Activated CD8-positive, alpha-beta memory T cell treated with anti-CD3 and anti-CD28 coated beads, Interleukin-2, amount 50 U/mL, for 1 hour (primary cell): Measurements from ENCODE around the gene EPN1.

Source experiments
- DNase-seq: peaks from one replicate; pipeline ENCODE4 v3.0.0-alpha.2; 2020; ENCODE audit errors: extremely low read depth

The EPN1 gene

DNA sequence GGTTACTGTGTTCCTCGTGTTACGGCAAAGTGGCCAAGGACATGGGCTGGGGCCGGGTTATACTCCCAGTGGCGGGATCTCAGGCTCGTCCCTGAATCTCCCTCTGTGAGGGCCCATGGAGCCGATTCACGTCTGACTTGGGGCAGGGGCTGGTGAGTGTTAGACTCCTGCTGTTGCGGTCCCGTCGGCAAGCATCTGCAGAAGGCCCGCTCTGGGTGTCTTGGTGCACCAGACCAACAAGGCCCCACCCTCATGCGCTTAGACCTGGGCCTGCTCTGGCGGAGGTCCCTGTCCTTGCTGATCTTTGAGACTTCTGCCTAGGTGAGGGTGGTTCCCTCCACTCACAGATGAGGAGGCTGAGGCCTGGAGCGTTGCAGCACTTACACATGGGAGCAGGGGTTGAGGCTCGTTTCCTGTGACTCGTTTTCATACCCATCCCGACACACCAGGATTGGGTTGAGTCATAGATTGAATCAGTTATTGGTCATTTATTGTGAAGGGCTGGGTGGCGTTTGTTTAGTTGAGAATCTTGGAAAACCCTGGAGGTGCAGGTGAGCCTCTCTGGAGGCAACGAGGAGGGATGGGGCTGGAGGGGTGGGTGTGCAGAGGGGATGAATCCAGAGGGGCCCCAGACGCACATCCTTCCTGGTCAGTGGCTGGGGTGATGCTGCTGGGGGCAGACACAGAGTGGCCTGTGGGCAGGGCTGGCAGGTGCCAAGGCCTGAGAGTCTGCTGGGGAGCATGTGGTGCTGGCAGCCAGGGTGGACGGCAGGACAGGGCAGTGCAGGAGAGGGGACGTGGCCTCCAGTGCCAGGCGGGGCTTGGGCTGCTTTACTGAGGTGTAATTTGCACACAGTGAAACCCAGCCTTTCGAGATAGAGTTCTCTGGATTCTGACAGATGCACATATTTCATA lies 4.6 kb downstream of the EPN1 start:
- DNase-seq = no peak

DNA sequence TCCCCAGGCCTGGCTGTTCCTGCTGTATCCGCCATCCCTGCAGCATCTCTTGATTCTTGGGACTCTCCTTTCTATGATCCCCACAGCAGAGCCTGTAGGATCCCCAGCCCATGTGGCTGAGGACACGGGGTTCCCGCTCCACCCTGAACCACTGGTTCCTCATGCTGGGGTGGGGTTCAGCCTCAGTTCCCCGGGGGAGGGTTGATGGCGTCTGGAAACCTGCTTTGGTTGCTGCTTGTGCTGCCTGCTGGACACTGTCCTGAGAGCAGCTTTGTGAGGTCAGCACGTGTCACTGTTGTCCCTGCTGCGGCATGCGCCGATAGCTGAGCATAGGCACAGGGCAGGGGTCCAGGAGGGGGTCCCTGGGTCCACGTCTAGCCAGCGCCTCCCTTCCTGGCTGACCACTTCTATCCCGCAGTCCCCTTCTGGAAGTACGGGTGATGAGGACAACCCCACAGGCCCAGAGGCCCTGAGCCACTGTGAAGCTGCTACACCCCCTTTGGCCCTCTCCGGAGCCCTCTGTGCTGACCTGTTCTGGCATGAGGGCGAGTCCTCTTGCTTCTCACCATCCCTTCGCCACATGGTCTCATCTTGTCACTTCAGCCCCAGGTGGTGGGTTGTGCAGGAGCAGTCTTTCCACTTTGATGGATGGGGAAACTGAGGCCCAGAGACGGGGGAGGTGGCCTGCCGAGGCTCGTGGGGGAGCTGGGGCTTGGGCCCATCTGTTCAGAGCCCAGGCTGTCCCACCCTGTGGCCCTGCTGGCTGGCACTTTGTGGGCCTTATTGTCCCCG lies 5.5 kb downstream of the EPN1 start:
- no peak for DNase-seq

- no peak for DNase-seq
Observed at GRCh38 chr19:55681131-55682092, 6.4 kb downstream of the EPN1 start.

GRCh38 chr19:55683449-55684261 lies 8.6 kb downstream of the EPN1 start:
- no peak for DNase-seq

DNA sequence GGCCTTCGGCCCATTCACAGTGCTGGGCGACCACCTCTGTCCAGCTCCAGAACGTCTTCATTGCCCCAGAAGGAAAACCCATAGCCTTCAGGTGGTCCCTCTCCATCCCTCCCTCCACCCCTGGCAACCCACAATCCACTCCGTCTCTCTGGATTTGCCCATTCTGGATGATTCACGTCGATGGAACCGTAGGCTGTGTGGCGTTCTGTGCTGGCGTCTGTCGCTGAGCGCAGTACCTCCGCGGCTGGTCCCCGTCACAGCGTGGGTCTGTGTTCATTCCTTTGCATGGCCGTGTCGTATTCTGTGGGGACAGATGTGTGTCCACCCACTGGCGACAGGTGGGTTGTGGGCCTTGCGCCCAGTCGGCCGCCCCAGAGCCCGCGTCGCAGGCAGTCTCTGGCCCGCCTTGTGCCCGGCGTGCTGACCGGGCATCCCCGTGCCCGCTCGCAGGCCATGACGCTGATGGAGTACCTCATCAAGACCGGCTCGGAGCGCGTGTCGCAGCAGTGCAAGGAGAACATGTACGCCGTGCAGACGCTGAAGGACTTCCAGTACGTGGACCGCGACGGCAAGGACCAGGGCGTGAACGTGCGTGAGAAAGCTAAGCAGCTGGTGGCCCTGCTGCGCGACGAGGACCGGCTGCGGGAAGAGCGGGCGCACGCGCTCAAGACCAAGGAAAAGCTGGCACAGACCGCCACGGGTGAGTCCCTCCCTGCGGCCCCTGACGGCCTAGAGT lies 10.1 kb downstream of the EPN1 start:
- DNase-seq = no peak

- DNase-seq = no peak
Observed at GRCh38 chr19:55685776-55686175, 10.8 kb downstream of the EPN1 start.

- no peak for DNase-seq
Observed at GRCh38 chr19:55686311-55687050, 11.5 kb downstream of the EPN1 start.

GRCh38 chr19:55687281-55688201 lies 12.5 kb downstream of the EPN1 start:
- no peak for DNase-seq

- no peak for DNase-seq
Observed at GRCh38 chr19:55688422-55689218, 13.6 kb downstream of the EPN1 start.

GRCh38 chr19:55689411-55690108 lies 14.5 kb downstream of the EPN1 start:
- no peak for DNase-seq

DNA sequence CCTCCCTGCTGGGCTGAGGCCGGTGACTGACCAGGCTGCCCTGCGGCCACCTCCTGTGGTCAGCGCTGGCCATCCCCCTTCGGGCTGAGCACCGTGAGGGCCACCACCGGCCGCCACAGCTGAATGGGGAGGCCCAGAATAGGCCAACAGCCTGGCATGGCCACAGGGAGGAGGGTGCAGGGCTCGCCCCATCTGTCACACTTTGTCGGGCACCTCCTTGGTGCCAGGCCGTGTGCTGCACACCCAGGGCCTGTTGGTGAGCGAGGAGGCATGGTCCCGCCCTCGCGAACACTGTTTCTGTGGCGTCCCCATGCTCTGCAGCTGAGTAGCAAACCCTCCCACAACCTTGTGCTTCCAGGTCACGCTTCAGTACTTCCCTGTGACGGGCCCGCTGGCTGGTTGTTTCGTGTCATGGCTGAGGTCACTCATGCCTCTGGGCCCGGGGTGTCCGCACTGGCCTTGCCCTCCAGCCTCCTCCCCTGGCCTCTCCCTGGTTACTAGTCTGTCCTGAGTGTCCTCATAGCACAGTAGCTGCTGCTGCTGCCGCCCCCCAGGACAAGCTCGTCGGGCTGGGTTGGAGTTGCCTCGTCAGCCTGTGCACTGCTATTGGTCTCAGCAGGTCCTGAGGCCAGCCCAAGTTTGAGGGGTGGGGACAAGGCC lies 15.2 kb downstream of the EPN1 start:
- no peak for DNase-seq

GRCh38 chr19:55690769-55691545 lies 15.9 kb downstream of the EPN1 start:
- no peak for DNase-seq

- DNase-seq = no peak
Observed at GRCh38 chr19:55691561-55692481, 16.8 kb downstream of the EPN1 start.

DNA sequence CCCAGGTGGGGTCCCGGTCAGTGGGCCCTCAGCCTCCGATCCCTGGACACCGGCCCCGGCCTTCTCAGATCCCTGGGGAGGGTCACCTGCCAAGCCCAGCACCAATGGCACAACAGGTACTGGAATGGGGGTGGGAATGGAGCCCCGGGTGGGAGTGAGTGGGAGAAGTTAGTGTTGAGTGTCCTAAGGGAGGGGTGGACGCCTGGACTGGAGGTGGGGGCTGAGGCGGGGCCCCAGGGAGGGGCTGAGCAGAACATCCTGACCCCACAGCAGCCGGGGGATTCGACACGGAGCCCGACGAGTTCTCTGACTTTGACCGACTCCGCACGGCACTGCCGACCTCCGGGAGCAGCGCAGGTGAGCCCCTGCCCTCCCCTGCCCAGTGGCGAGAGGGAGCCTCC lies 17.7 kb downstream of the EPN1 start:
- no peak for DNase-seq
